Measurements from ENCODE around the gene ACYP2. TPM values are rescaled to one million over a fixed set of nuclear protein-coding genes. Genes with fewer than 3 reads are reported as not detected.

ACYP2 gene
- 18.8 and 31.9 TPM in 2 replicates for total RNA-seq

GRCh38 chr2:54115284-54116137 is at the start of gene ACYP2:
Gene ACYP2, plus strand, starts transcription at chr2:54115615.

GRCh38 chr2:54256091-54256694 is 140.8 kb downstream of the ACYP2 start, which contains the start of gene TSPYL6:
Gene TSPYL6, minus strand, starts transcription at chr2:54256229. Its CDS starts 78 bp downstream, at chr2:54256151.

Other genes starting within 250 kb of the ACYP2 start
- 67.0 and 67.8 TPM in 2 replicates for gene PSME4, start 144.6 kb upstream of the ACYP2 start, total RNA-seq
- not detected in 2 replicates for gene TSPYL6, start 140.6 kb downstream of the ACYP2 start, total RNA-seq

Data from nasal cavity respiratory epithelium epithelial cell of viscerocranial mucosa (primary cell).